Fibroblast of skin of scalp (primary cell): ENCODE data around the gene FGGY.

Experiments
- DNase-seq: peaks from one replicate; pipeline ENCODE4 v3.0.0-alpha.2; 2013

Gene FGGY

DNA sequence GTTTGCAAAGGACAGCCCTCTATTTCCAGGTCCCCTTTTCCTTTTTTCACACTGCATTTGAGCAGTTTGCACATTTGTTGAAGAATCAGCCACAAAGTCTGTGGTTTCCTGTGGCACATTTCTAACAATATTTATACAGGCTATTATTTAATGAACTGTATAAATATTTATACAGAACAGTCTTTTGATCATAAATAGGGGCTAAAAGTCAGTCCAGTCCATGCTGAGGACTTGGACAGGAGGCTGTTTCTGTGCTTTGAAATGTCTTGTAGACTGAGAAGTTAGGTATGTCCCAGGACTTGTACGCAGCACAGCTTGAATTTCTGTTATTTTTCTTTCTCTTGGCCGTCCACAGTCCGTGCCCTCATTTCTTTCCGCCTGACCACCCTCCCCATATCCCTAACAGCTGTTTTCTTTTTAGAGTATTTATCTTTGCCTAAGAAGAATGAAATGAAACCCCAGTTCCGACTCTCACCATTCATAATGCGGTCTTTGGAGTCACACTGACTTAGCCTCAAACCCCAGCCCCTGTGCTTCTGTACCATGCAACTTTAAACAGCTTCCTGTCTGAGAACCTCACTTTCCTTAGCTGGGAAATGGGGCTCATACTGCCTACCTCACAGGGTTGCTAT is 19.7 kb downstream of the FGGY start:
- peak; percentile 51 for DNase-seq

DNA sequence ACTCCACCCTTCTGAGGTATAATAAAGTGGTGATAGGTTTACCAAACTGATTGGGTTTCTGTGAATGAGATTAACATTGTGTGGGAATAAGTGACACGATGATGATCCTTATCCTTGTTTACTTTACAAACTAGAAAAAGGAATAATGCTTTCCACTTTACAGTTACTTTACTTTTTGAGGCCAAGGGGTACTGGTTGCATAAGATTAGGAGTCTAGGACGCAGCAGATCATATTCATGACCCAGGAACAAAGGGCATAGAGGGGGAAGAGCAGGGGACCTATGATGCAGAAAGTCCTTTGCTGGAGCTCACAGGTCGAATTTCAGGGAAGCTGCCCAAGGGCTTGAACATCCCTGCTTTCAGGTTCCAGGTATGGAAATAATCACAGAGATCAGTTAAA is 20.4 kb downstream of the FGGY start:
- DNase-seq = no peak

DNA sequence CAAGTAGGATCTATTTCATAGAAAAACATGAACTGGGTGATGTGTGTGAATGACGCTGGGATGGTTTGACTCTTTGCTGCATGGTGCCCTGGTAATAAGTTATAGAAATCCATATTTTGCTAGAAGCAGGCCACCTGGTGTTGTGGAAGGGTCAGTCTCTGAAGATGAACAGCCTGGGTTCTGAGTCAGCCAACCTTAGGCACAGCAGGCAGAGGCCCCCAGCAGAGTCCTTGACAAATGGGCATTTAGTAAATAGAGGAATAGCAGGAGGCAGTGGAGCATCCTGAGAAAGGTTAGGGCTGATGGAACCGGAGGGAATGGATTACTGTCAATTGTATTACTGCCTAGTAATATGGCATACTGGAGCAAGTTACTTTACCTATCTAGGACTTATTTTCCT is 20.9 kb downstream of the FGGY start:
- DNase-seq = no peak

DNA sequence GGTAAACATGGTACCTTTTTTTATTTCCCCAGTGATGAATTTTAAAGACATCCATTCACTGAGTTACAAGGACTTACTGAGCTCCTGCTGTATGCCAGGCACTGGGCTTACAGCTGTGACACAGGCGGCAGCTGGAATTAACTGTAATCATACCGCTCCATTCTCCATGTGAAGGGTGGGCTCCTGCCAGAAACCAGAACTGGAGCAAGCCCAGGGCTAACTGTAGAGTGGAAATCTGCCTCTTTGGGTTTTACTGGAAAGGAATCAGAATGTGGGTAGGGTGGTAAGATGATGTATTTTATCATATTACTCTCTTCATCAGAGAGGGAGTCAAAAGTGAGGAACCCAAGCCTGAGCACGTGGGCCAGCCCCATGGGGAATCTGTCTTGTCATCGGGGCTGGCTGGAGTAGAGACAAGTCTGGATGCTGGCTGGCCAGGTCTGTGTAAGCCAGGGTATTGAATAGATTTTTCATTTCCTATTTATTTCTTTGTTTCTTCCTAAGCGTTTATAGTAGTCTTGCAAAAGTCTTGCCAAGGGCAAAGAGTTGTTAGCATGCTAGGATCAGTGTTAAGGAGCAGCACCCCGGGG is 21.5 kb downstream of the FGGY start:
- DNase-seq = no peak

DNA sequence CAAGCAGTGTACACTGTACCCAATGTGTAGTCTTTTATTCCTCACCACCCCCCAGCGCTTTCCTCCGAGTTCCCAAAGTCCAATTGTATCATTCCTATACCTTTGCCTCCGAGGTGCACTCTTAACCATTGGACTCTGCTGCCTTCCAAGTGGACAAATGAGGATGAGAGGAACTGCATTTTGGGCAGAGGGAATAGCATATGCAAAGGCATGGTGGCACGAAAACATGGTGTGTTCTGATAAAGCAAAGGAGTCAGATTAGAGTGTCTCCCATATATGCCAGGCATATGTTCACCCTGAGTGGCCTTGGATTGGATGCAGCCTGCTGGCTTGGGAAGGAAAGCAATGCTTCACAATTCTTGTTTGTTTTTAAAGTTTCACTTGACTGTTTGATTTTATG is 25.5 kb downstream of the FGGY start:
- no peak for DNase-seq

- DNase-seq = no peak
Measured at GRCh38 chr1:59322814-59323213, 25.9 kb downstream of the FGGY start.

GRCh38 chr1:59323879-59324278 is 27.0 kb downstream of the FGGY start:
- DNase-seq = peak; percentile 23

GRCh38 chr1:59328353-59328752 is 31.5 kb downstream of the FGGY start:
- DNase-seq = no peak

DNA sequence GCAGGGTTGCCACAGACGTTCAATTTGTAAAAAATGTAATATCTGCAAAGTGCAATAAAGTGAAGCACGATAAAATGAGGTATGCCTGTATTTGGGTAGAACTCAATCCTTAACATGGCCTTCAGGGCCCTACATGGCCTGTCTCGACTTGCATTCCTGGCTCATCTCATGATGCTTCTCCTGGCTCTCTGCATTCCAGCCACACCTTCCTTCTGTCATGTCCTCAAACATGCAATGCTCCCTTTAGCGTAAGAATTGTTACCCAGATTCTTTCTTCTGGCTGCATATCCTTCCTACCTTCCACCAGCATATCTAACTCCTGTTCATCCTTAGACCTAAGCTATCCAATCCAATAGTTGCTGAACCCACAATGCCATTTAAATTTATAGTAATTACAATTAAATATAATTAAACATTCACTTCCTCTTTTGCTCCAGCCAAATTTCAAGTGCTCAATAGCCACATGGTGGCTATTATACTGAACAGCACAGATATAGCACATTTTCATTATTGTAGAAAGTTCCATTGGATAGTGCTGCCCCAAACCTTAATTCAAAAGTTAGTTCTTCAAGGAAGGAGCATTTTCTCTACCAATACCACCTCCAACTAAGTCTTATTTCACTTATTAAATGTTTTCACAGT is 32.6 kb downstream of the FGGY start:
- no peak for DNase-seq

DNA sequence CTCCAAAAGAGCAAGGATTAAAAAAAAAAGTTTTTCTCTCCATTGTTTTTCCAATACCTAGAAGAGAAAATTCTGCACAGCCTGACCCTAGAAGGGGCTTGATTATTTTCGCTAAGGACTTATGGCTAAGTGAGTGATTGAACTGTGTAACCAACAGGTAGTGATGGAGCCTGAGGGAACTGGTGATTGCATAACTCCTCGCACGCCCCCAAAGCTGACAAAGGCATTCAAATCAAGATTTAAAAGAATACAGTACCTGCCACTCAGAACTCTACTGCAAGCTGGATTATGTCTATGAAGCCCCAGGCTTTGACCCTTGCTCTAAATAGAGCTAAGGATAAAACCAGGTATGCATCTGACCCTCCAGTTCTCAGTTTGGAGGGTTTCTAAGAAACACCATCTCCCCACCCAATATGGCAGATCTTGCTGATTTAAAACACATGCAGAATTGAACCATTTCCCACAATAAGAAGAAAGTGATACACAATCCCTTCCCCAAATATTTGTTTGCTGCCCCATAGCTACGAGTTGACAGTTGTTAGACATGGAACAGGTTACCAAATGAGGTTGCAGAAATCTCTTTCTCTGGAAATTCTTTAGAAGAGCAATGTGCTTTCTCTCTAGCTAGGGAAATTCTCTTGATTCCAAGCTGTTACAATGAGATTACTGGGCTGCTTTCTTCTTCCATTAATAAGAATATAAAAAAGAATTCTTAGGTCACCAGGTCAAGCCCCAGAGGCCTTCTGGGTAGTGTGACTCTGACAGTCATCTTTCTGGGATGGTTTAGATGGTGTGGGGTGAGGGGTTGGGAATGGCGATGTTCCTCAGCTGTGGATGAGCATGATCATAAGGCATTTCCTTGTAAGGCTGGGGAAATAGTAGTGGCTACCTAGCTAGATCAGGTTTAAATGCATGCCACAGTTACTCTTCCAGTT is 35.1 kb downstream of the FGGY start:
- no peak for DNase-seq

DNA sequence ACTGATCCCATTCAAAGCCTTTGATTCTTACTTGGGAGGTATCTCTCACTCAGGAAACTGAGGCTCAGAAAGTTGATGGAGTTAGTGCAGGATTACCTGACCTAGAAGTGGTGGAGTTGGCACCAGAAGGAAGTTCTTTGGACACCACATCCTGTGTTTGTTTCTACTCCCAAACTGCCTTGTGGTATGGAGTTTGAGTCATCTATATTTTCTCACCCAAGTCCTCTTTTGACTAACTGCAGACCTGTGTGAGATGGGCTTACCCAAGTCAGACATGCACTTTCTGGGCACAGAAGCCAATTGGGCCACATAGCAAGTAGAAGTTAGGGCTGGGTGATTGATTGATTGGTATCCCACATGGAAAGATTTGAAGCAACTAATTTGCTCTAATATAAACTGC is 36.1 kb downstream of the FGGY start:
- peak; percentile 41 for DNase-seq

GRCh38 chr1:59333626-59334277 is 36.9 kb downstream of the FGGY start:
- no peak for DNase-seq

GRCh38 chr1:59340411-59341307 is 43.8 kb downstream of the FGGY start:
- DNase-seq = no peak

DNA sequence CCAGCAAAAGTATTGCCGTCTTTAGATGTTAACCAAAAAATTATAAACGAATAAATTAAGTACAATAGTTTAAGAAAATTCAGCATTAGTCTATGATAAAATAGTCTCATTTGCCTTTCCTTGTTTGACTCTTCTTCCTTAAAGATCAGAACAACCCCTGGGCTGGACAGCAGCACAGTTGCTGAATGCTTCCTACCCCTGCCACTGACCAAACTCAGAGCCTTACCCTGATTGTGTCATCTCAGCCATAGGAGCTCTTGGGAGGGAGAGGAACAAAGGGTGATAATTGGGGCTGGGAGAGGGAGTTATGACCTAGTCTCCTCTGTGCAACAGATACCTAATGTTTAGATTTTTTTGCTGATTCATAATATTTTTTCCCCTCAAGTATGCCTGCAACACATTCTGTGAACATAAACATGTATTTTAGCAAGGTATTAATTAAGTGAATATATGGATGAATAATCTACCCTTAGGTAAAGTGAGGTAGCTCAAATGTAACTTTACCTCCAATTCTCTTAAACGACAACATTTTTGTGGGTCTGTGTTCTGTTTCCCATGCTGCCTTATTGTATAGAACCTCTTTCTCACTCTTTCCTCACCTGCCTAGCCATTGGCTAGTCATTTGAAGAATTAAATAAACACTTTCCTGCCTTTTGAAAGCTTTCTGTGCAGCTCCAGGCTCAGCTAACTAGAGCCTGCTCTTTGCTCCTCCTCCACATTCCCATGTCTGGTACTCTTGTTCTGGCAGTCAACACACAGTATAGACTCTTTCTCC is 46.1 kb downstream of the FGGY start:
- DNase-seq = no peak

- DNase-seq = no peak
Measured at GRCh38 chr1:59343576-59343840, 46.6 kb downstream of the FGGY start.

- no peak for DNase-seq
Measured at GRCh38 chr1:59345221-59345620, 48.3 kb downstream of the FGGY start.

- no peak for DNase-seq
Measured at GRCh38 chr1:59346429-59346828, 49.5 kb downstream of the FGGY start.

DNA sequence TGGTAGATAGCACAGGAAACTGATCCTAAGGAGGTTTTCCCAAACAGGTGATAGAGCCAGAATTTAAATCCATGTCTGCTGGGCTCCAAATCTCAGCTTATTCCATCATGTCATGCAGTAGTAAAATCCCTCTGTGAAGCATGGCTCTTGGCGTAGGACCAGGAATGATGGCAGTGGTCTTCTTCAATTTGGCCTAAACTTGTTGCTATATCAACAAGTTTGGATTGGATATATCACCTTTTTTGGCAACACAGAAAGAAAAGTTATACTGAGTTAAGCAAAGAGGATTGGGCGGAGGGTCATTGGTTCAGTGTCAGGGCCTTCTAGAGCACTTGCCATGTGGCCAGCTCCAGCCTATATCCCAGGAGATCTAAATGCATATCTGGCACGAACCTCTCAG is 52.2 kb downstream of the FGGY start:
- DNase-seq = no peak

DNA sequence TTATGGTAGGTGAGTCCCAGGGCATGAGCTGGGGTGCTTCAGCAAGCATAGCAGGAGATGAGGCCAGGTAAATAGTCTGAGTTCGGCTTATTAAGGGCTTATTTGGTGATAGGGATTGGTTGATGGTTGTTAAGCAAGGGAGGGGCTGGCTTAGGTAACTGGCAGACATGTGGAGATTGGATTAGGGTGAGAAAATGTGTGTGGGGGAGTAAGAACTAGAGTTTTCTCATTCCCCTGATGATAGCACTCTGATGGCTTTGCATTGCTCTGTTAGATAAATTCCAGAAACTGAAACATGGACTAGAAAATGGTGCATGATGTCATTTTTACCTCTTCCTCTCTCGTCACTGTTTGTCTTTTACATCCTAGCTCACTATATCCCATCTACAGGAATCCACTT is 53.6 kb downstream of the FGGY start:
- no peak for DNase-seq

GRCh38 chr1:59352065-59352464 is 55.2 kb downstream of the FGGY start:
- DNase-seq = no peak

DNA sequence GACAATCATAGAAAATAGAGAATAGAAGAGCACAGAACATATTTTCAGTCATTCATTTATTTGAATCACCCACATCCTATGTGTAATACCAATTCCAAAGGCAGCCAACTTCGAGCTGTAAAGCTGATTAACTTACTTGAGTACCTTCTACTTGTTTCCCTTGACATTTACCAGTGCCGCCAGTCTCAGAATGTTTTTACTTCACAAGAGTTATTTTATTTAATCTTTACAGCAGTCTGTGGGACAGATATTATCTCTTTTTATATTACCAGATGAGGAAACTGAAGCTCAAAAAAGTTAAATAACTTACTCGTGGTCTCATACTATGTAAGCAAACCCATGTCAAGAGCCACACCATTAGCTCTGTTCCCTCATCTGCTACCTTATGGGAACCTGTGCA is 56.6 kb downstream of the FGGY start:
- DNase-seq = no peak
